ENCODE measurements around the gene EXOSC9.

EXOSC9 gene

GRCh38 chr4:121789960-121790829, 10.9 kb upstream of the EXOSC9 start:
- no peak for DNase-seq

- no peak for DNase-seq
Measured at GRCh38 chr4:121790976-121791375, 10.1 kb upstream of the EXOSC9 start.

DNA sequence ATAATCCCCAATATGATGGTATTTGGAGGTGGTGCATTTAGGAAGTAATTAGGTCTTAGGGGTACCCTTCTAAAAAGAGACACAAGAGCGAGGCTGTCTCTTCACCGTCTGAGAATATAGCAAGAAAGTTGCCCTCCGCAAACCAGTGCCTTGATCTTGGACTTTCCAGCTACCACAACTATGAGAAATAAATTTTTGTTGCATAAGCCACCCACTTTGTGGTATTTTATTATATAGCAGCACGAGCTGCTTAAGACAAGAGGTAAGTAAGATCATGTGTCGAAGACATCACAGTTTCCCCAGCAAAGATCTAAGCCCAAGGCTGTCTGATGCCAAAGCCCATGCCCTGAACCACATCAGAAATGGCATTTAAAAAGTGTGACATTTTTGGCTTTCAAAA, 9.6 kb upstream of the EXOSC9 start:
- no peak for DNase-seq

GRCh38 chr4:121792966-121793365, 8.2 kb upstream of the EXOSC9 start:
- no peak for DNase-seq

DNA sequence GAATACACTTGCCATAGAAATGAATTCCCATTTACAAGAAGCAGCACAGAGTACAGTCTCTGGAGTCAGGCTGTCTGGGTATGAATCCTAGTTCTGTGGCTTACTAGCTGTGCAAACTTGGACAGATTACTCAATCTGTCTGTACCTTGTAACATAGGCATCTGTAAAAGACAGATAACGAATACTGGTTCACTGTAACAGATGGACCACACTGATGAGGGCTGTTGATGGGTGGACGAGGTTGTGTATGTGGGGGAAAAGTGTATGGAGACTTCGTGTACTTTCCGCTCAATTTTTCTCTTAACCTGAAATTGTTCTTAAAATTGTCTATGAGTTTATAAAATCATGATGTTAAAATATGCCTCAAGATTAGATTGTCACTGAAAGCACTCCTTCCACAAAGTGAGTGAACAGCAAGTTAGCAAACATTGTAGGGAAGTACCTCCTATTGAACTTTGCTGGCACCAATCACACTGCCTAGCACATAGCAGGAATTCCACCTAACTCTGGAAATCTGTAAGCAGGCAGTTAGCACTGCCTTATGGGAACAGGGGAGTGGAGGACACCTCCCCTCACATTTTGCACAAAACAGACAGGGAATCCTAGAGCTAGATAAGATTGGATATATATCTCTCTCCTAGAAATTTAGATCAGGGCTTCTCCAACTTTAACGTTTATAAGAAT, 6.5 kb upstream of the EXOSC9 start:
- DNase-seq: no peak

DNA sequence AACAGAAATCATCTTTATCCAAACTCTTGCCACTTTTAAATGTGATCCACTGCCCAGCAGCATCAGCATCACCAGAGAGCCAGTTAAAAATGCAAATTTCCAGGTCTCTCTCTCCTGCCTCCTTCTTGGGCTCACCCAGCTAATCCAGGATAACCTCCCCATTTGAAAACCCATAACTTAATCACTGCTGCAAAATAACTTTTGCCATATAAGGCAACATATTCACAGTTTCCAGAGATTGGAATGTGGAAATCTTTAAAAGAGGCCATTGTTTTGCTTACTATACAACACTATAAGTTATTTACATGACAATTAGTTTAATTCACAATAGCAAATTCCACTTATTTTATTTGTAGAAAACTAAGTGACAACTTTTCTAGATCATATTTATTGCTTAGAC, 4.8 kb upstream of the EXOSC9 start:
- DNase-seq: no peak

GRCh38 chr4:121799208-121799823, 1.8 kb upstream of the EXOSC9 start:
- DNase-seq: no peak

DNA sequence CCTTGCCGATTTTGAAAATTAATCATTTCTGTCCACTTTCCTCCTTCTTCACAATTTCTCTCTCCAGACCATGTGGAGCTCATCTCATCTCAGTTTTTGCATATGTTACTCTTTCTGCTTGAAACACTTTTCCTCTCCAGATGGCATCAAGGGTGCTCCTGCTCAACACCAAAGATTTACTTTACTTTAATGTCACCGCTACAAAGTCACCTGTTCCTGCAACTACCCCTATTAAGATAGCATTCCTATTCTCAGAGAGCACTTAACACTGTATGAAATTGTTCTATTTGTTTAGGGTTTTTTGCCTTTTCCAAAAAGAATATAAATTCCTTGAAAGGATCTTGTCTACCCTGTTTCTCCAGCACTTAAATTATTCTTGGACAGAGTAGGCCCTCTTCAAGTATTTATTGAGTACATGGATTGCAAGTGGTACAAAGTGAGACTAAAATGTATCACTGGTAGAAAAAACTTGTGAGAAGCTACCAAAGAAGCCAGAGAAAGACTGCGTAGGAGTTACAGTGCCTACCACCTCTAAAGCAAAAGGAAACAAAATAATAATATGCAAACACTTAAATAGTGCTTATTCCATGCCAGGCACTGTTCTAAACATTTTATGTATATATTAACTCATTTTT, 1.1 kb upstream of the EXOSC9 start:
- DNase-seq: no peak

DNA sequence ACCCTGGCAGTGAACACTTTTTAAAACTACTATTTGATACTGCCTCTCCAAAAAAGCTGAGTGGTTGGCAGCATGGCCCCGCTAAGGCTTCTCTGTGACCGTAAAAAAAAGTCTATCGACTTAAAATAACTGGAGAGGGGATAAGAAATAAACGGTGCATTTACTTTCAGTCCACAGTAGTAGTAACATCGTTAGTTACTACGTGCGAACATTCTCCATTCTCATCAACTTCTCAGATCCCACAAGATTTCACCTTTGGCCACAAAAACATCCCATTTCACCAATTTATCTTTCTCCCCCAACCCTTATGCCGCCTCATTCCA, 524 bp upstream of the EXOSC9 start:
- DNase-seq: no peak

DNA sequence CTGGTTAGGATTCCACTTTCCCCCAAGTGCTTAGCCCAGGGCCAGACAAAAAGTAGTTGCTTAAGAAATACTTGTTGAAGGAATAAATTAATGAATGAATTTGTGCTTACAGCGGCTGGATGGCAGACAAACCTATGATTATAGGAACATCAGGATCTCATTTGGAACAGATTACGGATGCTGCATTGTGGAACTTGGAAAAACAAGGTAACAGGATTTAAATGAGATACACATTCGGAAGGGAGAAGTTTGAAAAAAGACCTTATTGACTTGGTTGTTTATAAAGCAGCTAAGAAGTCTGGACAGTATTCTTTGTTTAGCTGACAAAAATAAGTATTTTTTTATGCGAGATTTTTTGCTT, 572 bp downstream of the EXOSC9 start:
- DNase-seq: no peak

DNA sequence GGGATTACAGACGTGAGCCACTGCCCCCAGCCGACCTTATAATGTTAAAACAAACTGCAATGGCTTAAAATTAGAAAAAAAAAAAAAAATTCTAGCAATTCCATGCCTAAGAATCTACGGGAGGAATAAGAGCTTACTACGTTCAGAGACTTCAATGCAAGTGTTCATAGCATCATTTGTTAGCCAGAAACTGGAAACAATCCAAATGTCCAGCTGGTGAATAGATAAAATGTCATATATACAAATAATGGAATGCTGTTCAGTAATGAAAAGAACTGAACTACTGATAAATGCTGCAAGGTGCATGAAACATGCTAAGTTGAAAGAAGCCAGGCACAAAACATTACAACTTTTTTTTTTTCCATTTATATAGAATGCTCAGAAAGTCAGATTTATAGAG, 5.3 kb downstream of the EXOSC9 start:
- no peak for DNase-seq

DNA sequence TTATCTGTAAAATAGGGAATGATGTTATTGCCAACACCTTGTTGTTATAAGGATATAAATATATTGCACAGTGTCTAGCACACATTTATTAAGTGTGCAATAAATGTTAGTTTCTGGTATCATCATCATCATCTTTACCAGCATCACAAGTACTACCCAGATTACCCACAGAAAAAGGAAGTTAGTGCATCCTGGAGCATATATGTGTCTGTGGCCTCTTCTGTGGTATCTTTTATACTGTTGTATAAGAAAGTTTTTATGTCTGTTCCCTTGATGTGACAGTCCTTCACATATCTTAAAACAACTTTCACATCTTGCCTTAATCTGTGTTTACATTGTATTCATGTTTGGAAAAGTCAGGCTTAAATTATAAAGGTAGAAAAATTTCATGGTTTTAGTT, 10.0 kb downstream of the EXOSC9 start:
- no peak for DNase-seq

GRCh38 chr4:121814756-121815155, 13.6 kb downstream of the EXOSC9 start:
- DNase-seq: no peak

GRCh38 chr4:121817006-121817405, 15.9 kb downstream of the EXOSC9 start:
- no peak for DNase-seq

DNA sequence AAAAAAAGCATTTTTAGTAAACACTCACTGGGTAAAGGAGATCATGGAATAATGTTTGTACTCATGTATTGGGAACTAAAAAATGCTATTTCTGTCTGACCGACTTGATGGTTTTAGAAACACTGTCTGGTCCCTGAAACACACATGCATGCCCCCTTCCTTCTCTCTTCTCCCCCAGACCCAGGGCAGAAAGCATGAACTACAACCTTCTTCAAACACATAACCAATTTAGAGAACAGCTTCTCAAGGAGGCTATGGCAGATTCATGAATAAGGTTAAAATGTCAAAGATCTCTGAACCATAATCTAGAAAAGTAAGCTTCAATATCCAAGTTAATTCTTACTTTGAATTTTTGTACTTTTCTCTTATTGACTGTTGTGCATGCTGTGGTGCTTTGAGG, 16.6 kb downstream of the EXOSC9 start:
- no peak for DNase-seq

GRCh38 chr4:121818215-121818614, 17.1 kb downstream of the EXOSC9 start:
- no peak for DNase-seq

DNA sequence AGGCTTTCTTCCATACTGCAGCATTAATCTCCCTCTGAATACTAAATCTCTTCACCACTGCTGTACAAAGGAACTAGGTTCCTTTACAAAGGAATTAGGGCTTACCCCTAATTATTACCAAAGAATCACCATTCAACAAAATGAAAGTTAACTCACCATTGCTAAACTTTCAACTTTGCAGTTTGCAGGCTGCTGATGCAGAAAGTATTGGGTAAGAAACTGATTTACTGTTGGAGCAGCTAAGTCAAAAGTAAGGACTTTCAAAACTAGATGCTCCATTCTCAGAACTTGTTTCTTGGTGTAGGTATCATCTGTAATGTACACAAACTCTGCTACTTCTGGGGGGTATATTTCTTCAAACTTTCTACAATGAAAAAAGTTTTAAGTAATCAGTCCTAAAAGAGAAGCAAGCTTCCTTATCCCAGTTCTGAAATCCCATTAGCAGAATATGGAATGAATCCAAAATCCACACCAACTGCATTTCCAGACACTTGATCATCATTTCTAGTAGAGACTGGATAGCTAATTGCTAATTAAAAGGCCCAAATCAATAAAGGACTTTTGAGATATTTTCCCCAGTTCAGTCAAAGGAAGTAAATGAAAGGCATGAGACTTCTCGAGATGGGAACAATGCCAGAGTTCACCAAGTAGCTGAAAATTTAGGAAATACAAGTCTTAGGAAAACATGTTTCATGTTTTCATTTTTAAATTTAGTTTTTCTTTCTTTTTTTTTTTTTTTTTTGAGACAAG, 18.3 kb downstream of the EXOSC9 start:
- no peak for DNase-seq

GRCh38 chr4:121822047-121822446, 20.9 kb downstream of the EXOSC9 start:
- no peak for DNase-seq

DNA sequence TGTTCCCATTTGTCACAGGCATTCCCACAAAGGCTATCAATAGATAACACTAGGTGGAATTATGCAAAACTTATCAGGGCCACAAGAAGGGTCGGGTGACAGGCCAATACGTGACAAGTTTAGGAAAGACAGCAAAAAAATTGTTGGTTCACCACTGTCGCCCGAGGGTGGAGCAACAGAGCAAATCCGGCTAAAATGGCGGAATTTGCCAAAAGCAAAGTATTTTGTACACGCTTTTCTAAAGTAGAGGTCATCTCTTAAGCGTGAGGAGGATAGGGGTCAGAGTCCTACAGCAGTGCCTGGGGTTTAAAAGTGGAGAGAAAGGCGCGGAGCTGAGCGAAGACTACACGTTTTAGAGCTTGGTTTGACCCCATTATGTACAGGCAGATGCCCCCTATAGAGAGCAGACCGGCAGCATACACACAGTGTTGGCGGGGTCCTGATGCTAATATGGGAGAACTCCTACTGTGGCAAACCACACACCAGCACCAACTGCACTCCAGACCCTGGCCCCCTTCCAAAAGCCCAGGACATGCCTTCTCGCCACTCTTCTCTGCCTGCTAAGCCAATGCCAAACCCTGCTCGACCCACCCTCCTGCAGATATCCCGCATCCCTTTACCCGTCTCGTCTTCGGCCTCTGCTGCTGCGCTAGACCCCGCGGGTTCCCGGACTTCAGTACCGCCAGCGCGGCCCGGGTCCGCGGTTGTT, 21.8 kb downstream of the EXOSC9 start:
- peak; percentile 67 for DNase-seq

DNA sequence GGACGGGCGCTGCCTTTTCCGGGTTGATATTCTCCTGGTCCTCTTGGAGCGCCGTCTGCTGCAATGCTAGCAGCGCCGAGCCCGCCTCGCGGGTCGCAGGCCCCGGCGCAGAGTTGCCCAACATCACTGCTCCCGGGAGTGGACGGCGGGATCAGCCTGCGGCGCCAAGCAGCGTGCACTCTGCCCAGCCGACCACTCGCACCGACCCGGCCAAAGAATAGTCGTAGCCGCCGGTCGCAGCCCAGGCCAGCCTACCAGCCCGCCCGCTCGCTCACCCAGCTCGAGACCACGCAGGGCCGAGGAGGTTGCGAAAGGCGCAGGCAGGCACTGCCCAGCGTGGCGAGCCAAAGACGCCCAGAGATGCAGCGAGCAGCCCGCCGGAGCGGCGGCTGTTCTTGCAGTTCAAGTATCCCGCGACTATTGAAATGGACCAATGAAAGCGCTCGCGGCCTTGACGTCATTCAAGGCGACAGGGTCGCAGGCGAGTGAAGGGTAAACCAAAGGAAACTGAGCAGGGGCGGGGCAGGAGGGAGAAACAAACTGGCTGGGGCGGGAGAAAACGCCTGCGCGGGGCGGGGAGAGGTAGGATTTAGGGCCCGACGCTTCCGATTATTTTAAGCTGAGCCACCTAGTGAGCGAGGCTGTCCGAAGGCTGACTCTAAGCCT, 22.5 kb downstream of the EXOSC9 start, which contains the start of gene CCNA2:
CCNA2 (minus strand) TSS at position 379 of the 666 bp plus-strand sequence; CDS start at position 124, 255 bp downstream.
- peak; percentile 99 for DNase-seq

DNA sequence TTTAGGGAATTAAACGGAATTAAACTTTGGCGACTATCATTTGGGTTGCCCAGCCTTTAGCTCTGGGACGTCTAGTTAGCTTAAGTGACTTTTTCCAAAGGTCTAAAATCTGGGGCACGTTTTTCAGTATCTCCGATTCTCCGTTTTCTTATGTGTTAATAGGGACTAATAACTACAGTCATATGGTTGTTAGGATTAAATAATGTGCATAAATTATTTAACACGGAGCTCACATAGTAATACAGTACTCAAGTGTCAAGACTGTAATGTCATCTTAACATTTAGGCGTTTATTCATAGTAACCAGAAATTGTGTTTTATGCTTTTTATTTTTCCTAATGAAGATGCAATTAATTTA, 23.0 kb downstream of the EXOSC9 start:
- DNase-seq: no peak

- DNase-seq: no peak
Measured at GRCh38 chr4:121824950-121825349, 23.8 kb downstream of the EXOSC9 start.
